ENCODE data around the gene CWF19L2. TPM values are rescaled to one million over a fixed set of nuclear protein-coding genes. Genes with fewer than 3 reads are reported as not detected.
"Not testable (repeated sequence)": the region's sequence is repeated elsewhere in the genome, so short reads cannot be mapped to it uniquely, and the experiment has no call there.

The CWF19L2 gene
- polyA plus RNA-seq = 1 to 10 TPM; 3.6 to 3.9 TPM

- peak within 1 kb of the TSS; percentile 65 to 98 for H3K4me3 ChIP-seq (ENCODE audit: low read depth in 1 of 2, low read length in 2 of 2)
- peak within 1 kb of the TSS; percentile 53 to 70 for H3K27ac ChIP-seq (ENCODE audit: low read depth in 2 of 2, low read length in 1 of 2)
- H3K9me3 ChIP-seq (ENCODE audit: control insufficient read depth in 2 of 2, insufficient read depth in 1 of 2, low read depth in 1 of 2, low read length in 1 of 2) = no peaks in the 10 kb centered on the region
- no peaks in the 10 kb centered on the region for H3K27me3 ChIP-seq (ENCODE audit: control insufficient read depth in 1 of 2, insufficient read depth in 2 of 2, low read length in 2 of 2)
- WGBS, 2 donors = 0% methylated on average over 30 of the region's 30 CpGs
- peaks cover 5 to 9% of the 10 kb centered on the region in 2 donors for H3K36me3 ChIP-seq (ENCODE audit: control insufficient read depth in 2 of 2, insufficient read depth in 2 of 2, low read length in 1 of 2)
- H3K4me1 ChIP-seq (ENCODE audit: control insufficient read depth in 2 of 2, insufficient read depth in 2 of 2, low read length in 1 of 2) = no peaks in the 10 kb centered on the region
Observed at GRCh38 chr11:107457558-107458271, at the start of gene CWF19L2. Gene CWF19L2, minus strand, starts transcription at chr11:107457825. Its CDS starts 9 bp downstream, at chr11:107457816.

DNA sequence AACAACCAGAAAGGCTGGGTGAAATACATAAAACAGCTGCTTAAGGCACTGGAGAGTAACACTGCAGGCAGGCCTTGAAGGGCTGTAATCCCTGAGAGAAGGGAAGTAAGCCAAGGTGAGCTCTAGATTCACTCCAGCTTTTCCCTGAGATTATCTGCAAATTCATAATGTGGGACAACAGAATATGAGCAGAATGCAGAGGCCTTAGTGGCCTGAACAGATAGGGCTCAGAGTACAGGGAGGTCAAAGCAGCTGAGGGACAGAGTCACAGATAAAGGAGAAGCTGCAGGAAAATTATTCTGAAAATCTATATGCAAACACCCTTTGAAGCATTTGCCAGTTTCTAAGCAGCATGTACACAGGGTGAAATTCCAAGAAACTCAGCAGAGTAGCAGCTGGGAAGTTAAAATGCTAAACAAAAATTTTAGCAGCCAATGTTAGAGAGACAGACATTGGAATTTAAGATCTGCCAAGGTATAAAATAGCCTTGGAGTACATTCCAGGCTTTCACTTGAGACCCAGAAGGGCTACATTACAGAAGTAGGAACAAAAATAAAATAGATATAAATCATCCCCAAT lies 48.1 kb upstream of the CWF19L2 start:
- H3K9me3 ChIP-seq (ENCODE audit: control insufficient read depth in 2 of 2, insufficient read depth in 1 of 2, low read depth in 1 of 2, low read length in 1 of 2) = peaks cover 0 to 4% of the 10 kb centered on the region in 2 donors
- no peaks in the 10 kb centered on the region for H3K4me1 ChIP-seq (ENCODE audit: control insufficient read depth in 2 of 2, insufficient read depth in 2 of 2, low read length in 1 of 2)
- H3K27ac ChIP-seq (ENCODE audit: low read depth in 2 of 2, low read length in 1 of 2) = no peak overlapping the region
- peaks cover 0 to 4% of the 10 kb centered on the region in 2 donors for H3K36me3 ChIP-seq (ENCODE audit: control insufficient read depth in 2 of 2, insufficient read depth in 2 of 2, low read length in 1 of 2)
- H3K4me3 ChIP-seq (ENCODE audit: low read depth in 1 of 2, low read length in 2 of 2) = no peak overlapping the region
- no peaks in the 10 kb centered on the region for H3K27me3 ChIP-seq (ENCODE audit: control insufficient read depth in 1 of 2, insufficient read depth in 2 of 2, low read length in 2 of 2)

DNA sequence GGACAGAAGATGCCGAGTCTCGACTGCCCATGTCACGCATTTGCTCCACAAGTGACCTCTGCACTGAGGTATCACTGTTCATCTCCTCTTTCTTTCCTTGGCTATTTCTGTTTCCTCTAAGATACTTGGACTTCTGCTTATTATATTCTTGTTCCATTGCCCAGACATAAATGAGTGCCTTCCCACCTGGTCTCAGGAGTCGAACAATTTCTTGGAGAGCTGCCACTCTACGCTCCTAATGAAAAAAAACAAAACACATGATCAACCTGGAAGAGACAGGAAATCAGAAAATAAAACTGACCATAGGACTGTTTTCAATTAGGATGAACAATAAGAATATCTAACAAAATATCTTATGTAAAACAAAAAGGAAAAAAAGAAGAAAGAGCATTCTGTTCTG lies 47.4 kb upstream of the CWF19L2 start:
- 91 to 93% methylated on average over 5 of the region's 5 CpGs for WGBS, 2 donors
- Histone ChIP-seq H3K27ac (ENCODE audit: low read depth in 2 of 2, low read length in 1 of 2) (no peak overlapping the region), H3K27me3 (ENCODE audit: control insufficient read depth in 1 of 2, insufficient read depth in 2 of 2, low read length in 2 of 2) (no peaks in the 10 kb centered on the region), H3K36me3 (ENCODE audit: control insufficient read depth in 2 of 2, insufficient read depth in 2 of 2, low read length in 1 of 2) (peaks cover 0 to 3% of the 10 kb centered on the region in 2 donors), H3K9me3 (ENCODE audit: control insufficient read depth in 2 of 2, insufficient read depth in 1 of 2, low read depth in 1 of 2, low read length in 1 of 2) (peaks cover 0 to 4% of the 10 kb centered on the region in 2 donors), H3K4me3 (ENCODE audit: low read depth in 1 of 2, low read length in 2 of 2) (no peak overlapping the region), H3K4me1 (ENCODE audit: control insufficient read depth in 2 of 2, insufficient read depth in 2 of 2, low read length in 1 of 2) (no peaks in the 10 kb centered on the region)

- Histone ChIP-seq H3K4me3 (ENCODE audit: low read depth in 1 of 2, low read length in 2 of 2) (no peak overlapping the region), H3K4me1 (ENCODE audit: control insufficient read depth in 2 of 2, insufficient read depth in 2 of 2, low read length in 1 of 2) (no peaks in the 10 kb centered on the region), H3K27me3 (ENCODE audit: control insufficient read depth in 1 of 2, insufficient read depth in 2 of 2, low read length in 2 of 2) (no peaks in the 10 kb centered on the region), H3K9me3 (ENCODE audit: control insufficient read depth in 2 of 2, insufficient read depth in 1 of 2, low read depth in 1 of 2, low read length in 1 of 2) (peaks cover 0 to 4% of the 10 kb centered on the region in 2 donors), H3K36me3 (ENCODE audit: control insufficient read depth in 2 of 2, insufficient read depth in 2 of 2, low read length in 1 of 2) (peaks cover 0 to 3% of the 10 kb centered on the region in 2 donors), H3K27ac (ENCODE audit: low read depth in 2 of 2, low read length in 1 of 2) (no peak overlapping the region)
- WGBS, 2 donors = 97 to 100% methylated on average over 1 of the region's 1 CpG
Observed at GRCh38 chr11:107501713-107502112, 44.1 kb upstream of the CWF19L2 start.

GRCh38 chr11:107497371-107497770 lies 39.7 kb upstream of the CWF19L2 start:
- 96% methylated on average over 7 of the region's 7 CpGs for WGBS, 2 donors
- not testable (repeated sequence) for H3K27ac ChIP-seq (ENCODE audit: low read depth in 2 of 2, low read length in 1 of 2); H3K36me3 ChIP-seq (ENCODE audit: control insufficient read depth in 2 of 2, insufficient read depth in 2 of 2, low read length in 1 of 2); H3K4me3 ChIP-seq (ENCODE audit: low read depth in 1 of 2, low read length in 2 of 2); H3K27me3 ChIP-seq (ENCODE audit: control insufficient read depth in 1 of 2, insufficient read depth in 2 of 2, low read length in 2 of 2); H3K4me1 ChIP-seq (ENCODE audit: control insufficient read depth in 2 of 2, insufficient read depth in 2 of 2, low read length in 1 of 2); H3K9me3 ChIP-seq (ENCODE audit: control insufficient read depth in 2 of 2, insufficient read depth in 1 of 2, low read depth in 1 of 2, low read length in 1 of 2)

- Histone ChIP-seq H3K4me3 (ENCODE audit: low read depth in 1 of 2, low read length in 2 of 2) (no peak overlapping the region), H3K27ac (ENCODE audit: low read depth in 2 of 2, low read length in 1 of 2) (no peak overlapping the region), H3K36me3 (ENCODE audit: control insufficient read depth in 2 of 2, insufficient read depth in 2 of 2, low read length in 1 of 2) (no peaks in the 10 kb centered on the region), H3K4me1 (ENCODE audit: control insufficient read depth in 2 of 2, insufficient read depth in 2 of 2, low read length in 1 of 2) (no peaks in the 10 kb centered on the region), H3K27me3 (ENCODE audit: control insufficient read depth in 1 of 2, insufficient read depth in 2 of 2, low read length in 2 of 2) (no peaks in the 10 kb centered on the region), H3K9me3 (ENCODE audit: control insufficient read depth in 2 of 2, insufficient read depth in 1 of 2, low read depth in 1 of 2, low read length in 1 of 2) (no peaks in the 10 kb centered on the region)
- 67 to 69% methylated on average over 4 of the region's 4 CpGs for WGBS, 2 donors
Observed at GRCh38 chr11:107496011-107496410, 38.4 kb upstream of the CWF19L2 start.

GRCh38 chr11:107494055-107494454 lies 36.4 kb upstream of the CWF19L2 start:
- 63 to 67% methylated on average over 1 of the region's 1 CpG for WGBS, 2 donors

GRCh38 chr11:107493117-107493516 lies 35.5 kb upstream of the CWF19L2 start:
- H3K4me3 ChIP-seq (ENCODE audit: low read depth in 1 of 2, low read length in 2 of 2) = no peak overlapping the region
- H3K4me1 ChIP-seq (ENCODE audit: control insufficient read depth in 2 of 2, insufficient read depth in 2 of 2, low read length in 1 of 2) = no peaks in the 10 kb centered on the region
- no peaks in the 10 kb centered on the region for H3K27me3 ChIP-seq (ENCODE audit: control insufficient read depth in 1 of 2, insufficient read depth in 2 of 2, low read length in 2 of 2)
- no peak overlapping the region for H3K27ac ChIP-seq (ENCODE audit: low read depth in 2 of 2, low read length in 1 of 2)
- no peaks in the 10 kb centered on the region for H3K36me3 ChIP-seq (ENCODE audit: control insufficient read depth in 2 of 2, insufficient read depth in 2 of 2, low read length in 1 of 2)
- 77 to 93% methylated on average over 1 of the region's 1 CpG for WGBS, 2 donors
- H3K9me3 ChIP-seq (ENCODE audit: control insufficient read depth in 2 of 2, insufficient read depth in 1 of 2, low read depth in 1 of 2, low read length in 1 of 2) = no peaks in the 10 kb centered on the region

More at GRCh38 chr11:107494055-107494454, 36.4 kb upstream of the CWF19L2 start:
- Histone ChIP-seq H3K9me3 (ENCODE audit: control insufficient read depth in 2 of 2, insufficient read depth in 1 of 2, low read depth in 1 of 2, low read length in 1 of 2) (no peaks in the 10 kb centered on the region), H3K27ac (ENCODE audit: low read depth in 2 of 2, low read length in 1 of 2) (no peak overlapping the region), H3K4me1 (ENCODE audit: control insufficient read depth in 2 of 2, insufficient read depth in 2 of 2, low read length in 1 of 2) (no peaks in the 10 kb centered on the region), H3K36me3 (ENCODE audit: control insufficient read depth in 2 of 2, insufficient read depth in 2 of 2, low read length in 1 of 2) (no peaks in the 10 kb centered on the region), H3K4me3 (ENCODE audit: low read depth in 1 of 2, low read length in 2 of 2) (no peak overlapping the region), H3K27me3 (ENCODE audit: control insufficient read depth in 1 of 2, insufficient read depth in 2 of 2, low read length in 2 of 2) (no peaks in the 10 kb centered on the region)

DNA sequence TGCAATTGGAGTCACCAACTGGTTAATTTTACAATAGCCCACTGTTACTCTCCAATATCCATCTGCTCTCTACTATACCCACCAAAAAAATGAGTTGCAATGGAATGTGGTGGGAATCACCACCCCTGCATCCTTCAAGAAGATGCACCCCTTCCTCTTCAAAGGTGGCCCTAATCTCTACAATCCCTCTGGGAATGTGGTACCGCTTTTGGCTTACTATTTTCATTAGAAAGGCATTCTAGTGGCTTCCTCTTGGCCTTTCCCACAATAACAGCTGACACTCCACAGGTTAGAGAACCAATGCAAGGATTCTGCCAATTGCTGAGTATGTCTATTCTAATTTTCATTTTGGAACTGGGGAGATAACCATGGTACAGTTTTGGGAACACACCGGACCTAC lies 33.2 kb upstream of the CWF19L2 start:
- no peak overlapping the region for H3K4me3 ChIP-seq (ENCODE audit: low read depth in 1 of 2, low read length in 2 of 2)
- WGBS, 2 donors = 88 to 90% methylated on average over 2 of the region's 2 CpGs

DNA sequence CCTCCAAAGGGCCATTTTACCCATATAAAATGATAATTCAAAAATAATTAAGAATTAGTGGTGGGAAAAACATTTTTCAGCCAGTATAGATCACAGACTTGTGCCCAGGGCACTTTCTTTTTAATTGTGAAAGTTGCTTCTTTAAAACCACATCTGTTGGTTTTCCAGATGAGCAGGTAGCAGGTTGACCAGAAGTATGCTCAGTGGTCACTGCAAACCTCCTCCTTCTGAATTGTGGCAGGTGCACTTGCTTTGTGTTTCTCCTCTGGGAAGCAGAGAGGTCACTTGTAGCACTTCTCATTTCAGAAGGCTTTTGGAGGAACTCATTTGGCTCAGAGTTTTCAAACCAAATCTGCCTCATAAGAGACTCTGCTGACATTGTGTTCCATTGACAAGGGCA lies 24.6 kb upstream of the CWF19L2 start:
- Histone ChIP-seq H3K27me3 (ENCODE audit: control insufficient read depth in 1 of 2, insufficient read depth in 2 of 2, low read length in 2 of 2) (no peaks in the 10 kb centered on the region), H3K4me3 (ENCODE audit: low read depth in 1 of 2, low read length in 2 of 2) (no peak overlapping the region)

More for the DNA sequence above, 33.2 kb upstream of the CWF19L2 start:
- H3K27ac ChIP-seq (ENCODE audit: low read depth in 2 of 2, low read length in 1 of 2) = no peak overlapping the region
- no peaks in the 10 kb centered on the region for H3K4me1 ChIP-seq (ENCODE audit: control insufficient read depth in 2 of 2, insufficient read depth in 2 of 2, low read length in 1 of 2)
- H3K36me3 ChIP-seq (ENCODE audit: control insufficient read depth in 2 of 2, insufficient read depth in 2 of 2, low read length in 1 of 2) = no peaks in the 10 kb centered on the region
- H3K9me3 ChIP-seq (ENCODE audit: control insufficient read depth in 2 of 2, insufficient read depth in 1 of 2, low read depth in 1 of 2, low read length in 1 of 2) = no peaks in the 10 kb centered on the region
- no peaks in the 10 kb centered on the region for H3K27me3 ChIP-seq (ENCODE audit: control insufficient read depth in 1 of 2, insufficient read depth in 2 of 2, low read length in 2 of 2)

More for the DNA sequence above, 24.6 kb upstream of the CWF19L2 start:
- H3K27ac ChIP-seq (ENCODE audit: low read depth in 2 of 2, low read length in 1 of 2) = no peak overlapping the region
- H3K36me3 ChIP-seq (ENCODE audit: control insufficient read depth in 2 of 2, insufficient read depth in 2 of 2, low read length in 1 of 2) = no peaks in the 10 kb centered on the region
- H3K4me1 ChIP-seq (ENCODE audit: control insufficient read depth in 2 of 2, insufficient read depth in 2 of 2, low read length in 1 of 2) = no peaks in the 10 kb centered on the region
- H3K9me3 ChIP-seq (ENCODE audit: control insufficient read depth in 2 of 2, insufficient read depth in 1 of 2, low read depth in 1 of 2, low read length in 1 of 2) = no peaks in the 10 kb centered on the region
